GM12874 (cell line): ENCODE measurements around the gene SYT4.

Experiments
- CTCF ChIP-seq: IDR thresholded peaks from 2 replicates; pipeline ENCODE4 v1.5.1; 2011; ENCODE audit warnings: low read depth, mild to moderate bottlenecking, control low read depth, low read length, moderate library complexity; ENCODE audit not compliant: insufficient read depth

Gene SYT4

GRCh38 chr18:43220691-43221090 is 56.6 kb downstream of the SYT4 start:
- no peak for TF ChIP-seq CTCF
